Measurements from ENCODE around the gene RPH3AL. TPM values are rescaled to one million over a fixed set of nuclear protein-coding genes. Genes with fewer than 3 reads are reported as not detected.
A peak's percentile ranks its signal among the peaks of the same experiment; 100 is the strongest.

Gene RPH3AL
- total and polyA plus RNA-seq, 4 donors = 4.7 to 5.9 (median 5.3) TPM

DNA sequence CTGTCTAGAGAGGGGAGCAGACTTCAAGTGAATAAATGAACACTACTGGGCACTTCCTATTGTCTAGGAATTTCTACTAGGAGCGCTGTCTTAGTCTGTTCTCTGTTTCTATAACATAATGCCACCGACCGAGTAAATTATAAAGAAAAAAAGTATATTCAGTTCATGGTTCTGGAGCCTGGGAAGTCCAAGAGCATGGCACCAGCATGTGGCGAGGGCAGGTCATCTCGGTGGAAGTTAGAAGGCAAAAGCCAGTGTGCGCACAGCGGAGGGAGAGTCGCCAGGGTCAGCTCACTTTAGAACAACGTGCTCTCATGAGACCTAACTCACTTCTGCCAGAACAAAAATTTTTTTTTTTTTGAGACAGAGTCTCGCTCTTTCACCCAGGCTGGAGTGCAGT lies 35.5 kb upstream of the RPH3AL start:
- peaks cover 27% of the 10 kb centered on the region for H3K4me1 ChIP-seq (ENCODE audit: control insufficient read depth, insufficient read depth, low read length)
- WGBS (ENCODE audit: insufficient coverage) = 92% methylated on average over 10 of the region's 10 CpGs
- H3K27ac ChIP-seq (ENCODE audit: low read depth, low read length) = no peak overlapping the region
- no peak overlapping the region for H3K4me3 ChIP-seq (ENCODE audit: low read depth, low read length)
- peaks cover 3% of the 10 kb centered on the region for H3K27me3 ChIP-seq (ENCODE audit: control insufficient read depth, insufficient read depth, low read length)
- DNase-seq (ENCODE audit: low read depth in 4 of 6, low spot score in 6 of 6) = no peak
- H3K36me3 ChIP-seq (ENCODE audit: control insufficient read depth, insufficient read depth, low read length) = no peaks in the 10 kb centered on the region
- H3K9me3 ChIP-seq (ENCODE audit: control insufficient read depth, insufficient read depth, low read length) = no peaks in the 10 kb centered on the region

- H3K9me3 ChIP-seq (ENCODE audit: control insufficient read depth, insufficient read depth, low read length) = no peaks in the 10 kb centered on the region
- no peaks in the 10 kb centered on the region for H3K36me3 ChIP-seq (ENCODE audit: control insufficient read depth, insufficient read depth, low read length)
- peaks cover 3% of the 10 kb centered on the region for H3K27me3 ChIP-seq (ENCODE audit: control insufficient read depth, insufficient read depth, low read length)
- no peak overlapping the region for H3K27ac ChIP-seq (ENCODE audit: low read depth, low read length)
- peak in 2 of 6 donors; percentile 68 to 77 for DNase-seq (ENCODE audit: low read depth in 4 of 6, low spot score in 6 of 6)
- no peak overlapping the region for H3K4me3 ChIP-seq (ENCODE audit: low read depth, low read length)
- 8% methylated on average over 53 of the region's 57 CpGs for WGBS (ENCODE audit: insufficient coverage)
- H3K4me1 ChIP-seq (ENCODE audit: control insufficient read depth, insufficient read depth, low read length) = peaks cover 39% of the 10 kb centered on the region
Measured at GRCh38 chr17:386141-386876, 33.7 kb upstream of the RPH3AL start.

- no peak overlapping the region for H3K4me3 ChIP-seq (ENCODE audit: low read depth, low read length)
- WGBS (ENCODE audit: insufficient coverage) = 0% methylated on average over 36 of the region's 42 CpGs
Measured at GRCh38 chr17:385836-386140, 33.2 kb upstream of the RPH3AL start.

GRCh38 chr17:385178-385835 lies 32.7 kb upstream of the RPH3AL start:
- WGBS (ENCODE audit: insufficient coverage) = 1% methylated on average over 51 of the region's 70 CpGs
- Histone ChIP-seq H3K9me3 (ENCODE audit: control insufficient read depth, insufficient read depth, low read length) (no peaks in the 10 kb centered on the region), H3K27me3 (ENCODE audit: control insufficient read depth, insufficient read depth, low read length) (peaks cover 3% of the 10 kb centered on the region), H3K27ac (ENCODE audit: low read depth, low read length) (peak overlapping the region; percentile 40), H3K36me3 (ENCODE audit: control insufficient read depth, insufficient read depth, low read length) (no peaks in the 10 kb centered on the region), H3K4me3 (ENCODE audit: low read depth, low read length) (peak overlapping the region; percentile 31), H3K4me1 (ENCODE audit: control insufficient read depth, insufficient read depth, low read length) (peaks cover 39% of the 10 kb centered on the region)
- DNase-seq (ENCODE audit: low read depth in 4 of 6, low spot score in 6 of 6) = peak in 2 of 6 donors; percentile 55 to 65

More at GRCh38 chr17:385836-386140, 33.2 kb upstream of the RPH3AL start:
- H3K4me1 ChIP-seq (ENCODE audit: control insufficient read depth, insufficient read depth, low read length) = peaks cover 39% of the 10 kb centered on the region
- H3K27me3 ChIP-seq (ENCODE audit: control insufficient read depth, insufficient read depth, low read length) = peaks cover 3% of the 10 kb centered on the region
- no peak for DNase-seq (ENCODE audit: low read depth in 4 of 6, low spot score in 6 of 6)
- H3K36me3 ChIP-seq (ENCODE audit: control insufficient read depth, insufficient read depth, low read length) = no peaks in the 10 kb centered on the region
- H3K9me3 ChIP-seq (ENCODE audit: control insufficient read depth, insufficient read depth, low read length) = no peaks in the 10 kb centered on the region
- no peak overlapping the region for H3K27ac ChIP-seq (ENCODE audit: low read depth, low read length)

- Histone ChIP-seq H3K4me3 (ENCODE audit: low read depth, low read length) (peak overlapping the region; percentile 31), H3K27me3 (ENCODE audit: control insufficient read depth, insufficient read depth, low read length) (peaks cover 3% of the 10 kb centered on the region), H3K9me3 (ENCODE audit: control insufficient read depth, insufficient read depth, low read length) (no peaks in the 10 kb centered on the region), H3K27ac (ENCODE audit: low read depth, low read length) (peak overlapping the region; percentile 15), H3K4me1 (ENCODE audit: control insufficient read depth, insufficient read depth, low read length) (peaks cover 44% of the 10 kb centered on the region), H3K36me3 (ENCODE audit: control insufficient read depth, insufficient read depth, low read length) (no peaks in the 10 kb centered on the region)
- peak in 1 of 6 donors; percentile 20 for DNase-seq (ENCODE audit: low read depth in 4 of 6, low spot score in 6 of 6)
- WGBS (ENCODE audit: insufficient coverage) = 16% methylated on average over 35 of the region's 37 CpGs
Measured at GRCh38 chr17:384622-385177, 32.1 kb upstream of the RPH3AL start.

GRCh38 chr17:383771-384621 lies 31.4 kb upstream of the RPH3AL start:
- no peak overlapping the region for H3K4me3 ChIP-seq (ENCODE audit: low read depth, low read length)
- H3K36me3 ChIP-seq (ENCODE audit: control insufficient read depth, insufficient read depth, low read length) = no peaks in the 10 kb centered on the region
- DNase-seq (ENCODE audit: low read depth in 4 of 6, low spot score in 6 of 6) = peak in 2 of 6 donors; percentile 10 to 20
- H3K27me3 ChIP-seq (ENCODE audit: control insufficient read depth, insufficient read depth, low read length) = peaks cover 3% of the 10 kb centered on the region
- WGBS (ENCODE audit: insufficient coverage) = 62% methylated on average over 19 of the region's 19 CpGs
- H3K27ac ChIP-seq (ENCODE audit: low read depth, low read length) = peak overlapping the region; percentile 15
- H3K9me3 ChIP-seq (ENCODE audit: control insufficient read depth, insufficient read depth, low read length) = no peaks in the 10 kb centered on the region
- H3K4me1 ChIP-seq (ENCODE audit: control insufficient read depth, insufficient read depth, low read length) = peaks cover 51% of the 10 kb centered on the region

DNA sequence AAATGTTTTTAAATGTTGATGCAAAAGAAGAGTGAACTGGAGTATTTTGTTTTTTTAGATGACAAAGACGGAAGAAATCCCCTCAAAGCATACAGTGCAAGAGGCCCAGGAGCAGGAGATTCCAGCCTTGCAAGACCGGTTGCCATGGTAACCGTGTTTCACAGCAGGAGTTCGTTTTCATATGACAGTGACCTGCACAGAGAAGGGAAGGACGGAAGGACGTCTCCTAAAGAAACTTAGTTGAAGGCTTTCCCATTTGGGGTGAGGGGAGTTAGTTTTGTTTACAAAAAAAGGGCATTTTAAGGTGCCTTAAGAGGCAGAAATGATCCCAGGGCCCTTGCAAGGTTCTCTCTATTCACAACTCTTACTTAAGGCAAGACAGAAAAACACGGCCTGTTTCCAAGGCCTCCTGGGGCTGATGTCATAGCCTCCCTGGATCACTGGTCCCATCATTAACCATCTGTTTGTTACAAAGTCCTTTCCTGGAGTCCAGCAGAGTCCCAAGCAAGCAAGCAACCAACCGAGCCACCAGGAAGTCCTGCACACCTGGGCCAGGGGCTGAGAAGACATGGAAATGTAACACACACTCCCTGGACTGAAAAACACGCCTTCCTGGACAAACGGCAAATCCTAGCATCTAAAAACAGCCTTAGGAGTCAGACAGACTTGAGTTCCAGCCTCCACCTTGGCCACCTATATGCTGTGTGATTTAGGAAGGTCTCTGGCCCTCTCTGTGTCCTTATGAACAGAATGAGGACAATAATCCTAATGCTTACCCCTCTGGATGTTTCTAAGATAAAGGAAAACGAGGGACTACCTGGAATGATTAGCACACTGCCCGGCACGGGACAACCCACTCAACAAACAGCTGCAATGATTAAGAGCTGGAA lies 30.3 kb upstream of the RPH3AL start:
- DNase-seq (ENCODE audit: low read depth in 4 of 6, low spot score in 6 of 6) = peak; percentile 67 to 98 (median 84)
- Histone ChIP-seq H3K9me3 (ENCODE audit: control insufficient read depth, insufficient read depth, low read length) (no peaks in the 10 kb centered on the region), H3K27me3 (ENCODE audit: control insufficient read depth, insufficient read depth, low read length) (peaks cover 3% of the 10 kb centered on the region), H3K4me3 (ENCODE audit: low read depth, low read length) (no peak overlapping the region), H3K4me1 (ENCODE audit: control insufficient read depth, insufficient read depth, low read length) (peaks cover 52% of the 10 kb centered on the region), H3K36me3 (ENCODE audit: control insufficient read depth, insufficient read depth, low read length) (no peaks in the 10 kb centered on the region), H3K27ac (ENCODE audit: low read depth, low read length) (peak overlapping the region; percentile 75)
- 10% methylated on average over 8 of the region's 13 CpGs for WGBS (ENCODE audit: insufficient coverage)

DNA sequence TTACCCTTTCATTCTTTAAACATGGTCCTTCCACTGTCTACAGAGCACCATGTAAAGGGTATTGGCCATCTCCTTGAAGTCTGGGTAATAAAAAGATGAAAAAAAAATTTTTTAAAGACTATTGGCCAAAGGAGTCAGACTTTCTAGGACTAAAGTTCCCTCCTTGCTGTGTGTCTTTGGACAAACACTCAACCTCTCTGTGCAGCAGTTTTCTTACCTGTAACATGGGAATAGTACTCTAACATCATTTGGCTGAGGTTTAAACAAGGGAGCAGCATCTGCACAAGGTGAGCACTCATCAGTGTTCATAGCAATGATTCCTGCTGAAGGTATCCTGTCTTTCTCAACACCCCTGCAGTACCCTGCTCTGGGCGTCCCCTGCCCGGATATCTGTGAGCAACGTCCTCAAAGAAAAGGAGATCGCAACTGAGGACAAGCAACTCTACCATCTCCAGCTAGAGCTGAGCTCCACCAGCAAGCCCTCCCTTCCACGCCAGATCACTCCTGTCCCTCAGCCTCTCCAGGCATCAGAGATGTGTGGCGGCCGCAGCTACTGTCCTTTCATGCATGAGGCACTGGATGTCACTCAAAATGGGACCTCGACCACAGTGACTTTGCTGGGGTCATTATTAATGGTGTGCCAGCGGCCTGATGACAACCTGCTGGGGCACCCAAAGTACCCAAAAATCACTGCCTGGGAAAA lies 29.5 kb upstream of the RPH3AL start:
- 23% methylated on average over 9 of the region's 9 CpGs for WGBS (ENCODE audit: insufficient coverage)
- no peaks in the 10 kb centered on the region for H3K9me3 ChIP-seq (ENCODE audit: control insufficient read depth, insufficient read depth, low read length)

More for the DNA sequence above, 29.5 kb upstream of the RPH3AL start:
- Histone ChIP-seq H3K27me3 (ENCODE audit: control insufficient read depth, insufficient read depth, low read length) (peaks cover 3% of the 10 kb centered on the region), H3K27ac (ENCODE audit: low read depth, low read length) (peak overlapping the region; percentile 75), H3K36me3 (ENCODE audit: control insufficient read depth, insufficient read depth, low read length) (no peaks in the 10 kb centered on the region), H3K4me1 (ENCODE audit: control insufficient read depth, insufficient read depth, low read length) (peaks cover 55% of the 10 kb centered on the region), H3K4me3 (ENCODE audit: low read depth, low read length) (no peak overlapping the region)
- DNase-seq (ENCODE audit: low read depth in 4 of 6, low spot score in 6 of 6) = no peak

Data from spinal cord (tissue), 10 donors.